ENCODE data around the gene BAIAP2L1. TPM values are rescaled to one million over a fixed set of nuclear protein-coding genes. Genes with fewer than 3 reads are reported as not detected.
A peak's percentile ranks its signal among the peaks of the same experiment; 100 is the strongest.

Gene BAIAP2L1
- total RNA-seq, 1 donor from 2014 or later = 20.6 TPM

DNA sequence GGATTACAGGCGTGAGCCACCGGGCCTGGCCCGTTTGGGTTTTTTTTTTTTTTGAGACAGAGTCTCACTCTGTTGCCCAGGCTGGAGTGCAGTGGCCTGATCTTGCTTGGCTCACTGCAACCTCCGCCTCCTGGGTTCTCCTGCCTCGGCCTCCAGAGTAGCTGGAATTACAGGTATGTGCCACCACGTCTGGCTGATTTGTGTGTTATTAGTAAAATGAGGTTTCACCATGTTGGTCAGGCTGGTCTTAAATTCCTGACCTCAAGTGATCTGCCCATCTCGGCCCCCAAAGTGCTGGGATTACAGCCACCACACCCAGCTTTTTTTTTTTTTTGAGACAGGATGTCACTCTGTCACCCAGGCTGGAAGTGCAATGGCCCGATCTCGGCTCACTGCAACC, 5.9 kb upstream of the BAIAP2L1 start:
- Mint-ChIP-seq H3K36me3 (ENCODE audit: low read depth, unreplicated experiment) (no peaks in the 10 kb centered on the region), H3K4me1 (ENCODE audit: unreplicated experiment) (no peaks in the 10 kb centered on the region), H3K9me3 (ENCODE audit: unreplicated experiment) (no peaks in the 10 kb centered on the region), H3K27me3 (ENCODE audit: unreplicated experiment) (peaks cover 3% of the 10 kb centered on the region), H3K27ac (ENCODE audit: unreplicated experiment) (no peak overlapping the region), H3K4me3 (ENCODE audit: unreplicated experiment) (no peak overlapping the region)
- TF ChIP-seq, protein P1, sequence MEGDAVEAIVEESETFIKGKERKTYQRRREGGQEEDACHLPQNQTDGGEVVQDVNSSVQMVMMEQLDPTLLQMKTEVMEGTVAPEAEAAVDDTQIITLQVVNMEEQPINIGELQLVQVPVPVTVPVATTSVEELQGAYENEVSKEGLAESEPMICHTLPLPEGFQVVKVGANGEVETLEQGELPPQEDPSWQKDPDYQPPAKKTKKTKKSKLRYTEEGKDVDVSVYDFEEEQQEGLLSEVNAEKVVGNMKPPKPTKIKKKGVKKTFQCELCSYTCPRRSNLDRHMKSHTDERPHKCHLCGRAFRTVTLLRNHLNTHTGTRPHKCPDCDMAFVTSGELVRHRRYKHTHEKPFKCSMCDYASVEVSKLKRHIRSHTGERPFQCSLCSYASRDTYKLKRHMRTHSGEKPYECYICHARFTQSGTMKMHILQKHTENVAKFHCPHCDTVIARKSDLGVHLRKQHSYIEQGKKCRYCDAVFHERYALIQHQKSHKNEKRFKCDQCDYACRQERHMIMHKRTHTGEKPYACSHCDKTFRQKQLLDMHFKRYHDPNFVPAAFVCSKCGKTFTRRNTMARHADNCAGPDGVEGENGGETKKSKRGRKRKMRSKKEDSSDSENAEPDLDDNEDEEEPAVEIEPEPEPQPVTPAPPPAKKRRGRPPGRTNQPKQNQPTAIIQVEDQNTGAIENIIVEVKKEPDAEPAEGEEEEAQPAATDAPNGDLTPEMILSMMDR (IDR thresholded peaks at IDR 0.05; ENCODE audit: unreplicated experiment) = no peak
- DNase-seq (ENCODE audit: low spot score) = no peak

DNA sequence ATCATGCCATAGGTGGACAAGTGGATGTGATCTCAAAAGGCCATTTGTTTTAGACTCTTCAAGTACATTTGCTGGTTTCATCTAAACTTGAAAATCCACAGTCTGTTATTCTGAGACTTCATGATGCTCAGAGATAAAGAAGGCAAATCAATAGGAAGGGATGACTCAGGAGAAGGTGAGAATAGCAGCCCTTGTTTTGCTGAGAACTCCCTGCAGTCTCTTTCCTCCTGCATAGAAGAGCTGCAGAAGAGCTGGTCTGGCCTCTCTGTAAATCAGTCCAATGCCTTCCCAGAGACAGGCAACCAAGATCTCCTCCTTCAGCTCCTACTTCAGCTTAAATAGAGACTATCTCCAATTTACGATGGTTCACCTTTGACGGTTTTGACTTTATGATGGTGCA, 4.0 kb upstream of the BAIAP2L1 start:
- Mint-ChIP-seq H3K4me1 (ENCODE audit: unreplicated experiment) (no peaks in the 10 kb centered on the region), H3K4me3 (ENCODE audit: unreplicated experiment) (no peak overlapping the region), H3K36me3 (ENCODE audit: low read depth, unreplicated experiment) (no peaks in the 10 kb centered on the region), H3K27ac (ENCODE audit: unreplicated experiment) (no peak overlapping the region), H3K9me3 (ENCODE audit: unreplicated experiment) (no peaks in the 10 kb centered on the region), H3K27me3 (ENCODE audit: unreplicated experiment) (peaks cover 5% of the 10 kb centered on the region)
- TF ChIP-seq, protein P1 (IDR thresholded peaks at IDR 0.05; ENCODE audit: unreplicated experiment) = no peak
- DNase-seq (ENCODE audit: low spot score) = no peak

DNA sequence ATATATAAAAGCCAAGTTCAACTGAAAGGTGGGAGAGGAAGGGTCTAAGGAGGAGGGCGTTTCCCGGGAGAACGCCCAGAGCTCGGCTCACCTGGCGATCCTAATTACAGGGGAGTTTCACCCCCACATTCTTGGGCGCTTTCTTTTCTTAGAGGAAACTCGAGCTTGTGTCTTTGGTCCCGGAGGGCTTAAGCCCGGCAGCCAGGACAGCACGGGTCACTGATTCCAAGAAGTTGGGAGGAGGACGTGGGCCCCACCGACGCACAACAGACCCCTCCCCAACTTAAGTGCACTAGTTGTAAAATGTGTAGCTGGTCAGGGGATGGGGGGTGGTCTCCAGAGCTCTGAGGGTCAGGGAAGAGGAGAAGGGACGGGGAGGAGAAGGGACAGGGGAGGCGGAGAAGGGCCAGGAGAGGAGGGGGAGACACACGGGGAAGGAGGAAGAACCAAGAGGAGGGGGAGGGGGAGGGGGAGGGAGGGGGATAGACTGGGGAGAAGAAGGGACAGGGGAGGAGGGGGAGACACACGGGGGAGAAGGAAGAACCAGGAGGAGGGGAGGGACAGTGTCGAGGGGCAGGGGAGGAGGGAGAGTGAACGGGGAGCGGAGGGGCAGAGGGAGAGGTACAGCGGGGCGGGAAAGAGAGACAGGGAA, 874 bp downstream of the BAIAP2L1 start:
- H3K27me3 Mint-ChIP-seq (ENCODE audit: unreplicated experiment) = peaks cover 13% of the 10 kb centered on the region
- H3K4me3 Mint-ChIP-seq (ENCODE audit: unreplicated experiment) = peak overlapping the region; percentile 89
- no peaks in the 10 kb centered on the region for H3K9me3 Mint-ChIP-seq (ENCODE audit: unreplicated experiment)
- TF ChIP-seq, protein P1 (IDR thresholded peaks at IDR 0.05; ENCODE audit: unreplicated experiment) = no peak
- peak; percentile 8 for DNase-seq (ENCODE audit: low spot score)
- no peaks in the 10 kb centered on the region for H3K36me3 Mint-ChIP-seq (ENCODE audit: low read depth, unreplicated experiment)
- H3K27ac Mint-ChIP-seq (ENCODE audit: unreplicated experiment) = peak overlapping the region; percentile 39
- peaks cover 10% of the 10 kb centered on the region for H3K4me1 Mint-ChIP-seq (ENCODE audit: unreplicated experiment)

DNA sequence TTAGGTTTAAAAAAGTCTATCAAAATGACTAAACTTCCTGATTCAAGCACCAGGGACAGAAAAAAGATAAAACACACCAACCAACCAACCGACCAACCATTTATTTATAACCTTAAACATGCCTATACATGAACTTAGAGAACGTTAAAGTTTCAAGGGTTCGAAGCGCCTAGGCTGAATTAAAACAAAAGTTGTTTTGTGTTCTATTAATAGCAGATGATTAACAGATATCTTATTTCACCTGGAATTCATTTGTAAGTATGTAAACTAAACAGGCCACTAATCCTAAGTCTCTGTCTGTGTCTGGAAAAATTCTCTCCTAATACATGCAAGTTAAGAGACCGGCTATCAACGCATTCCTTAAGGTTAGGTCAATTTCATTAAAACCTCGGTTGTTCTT, 1.4 kb downstream of the BAIAP2L1 start:
- Mint-ChIP-seq H3K27me3 (ENCODE audit: unreplicated experiment) (peaks cover 13% of the 10 kb centered on the region), H3K27ac (ENCODE audit: unreplicated experiment) (peak overlapping the region; percentile 39), H3K4me1 (ENCODE audit: unreplicated experiment) (peaks cover 10% of the 10 kb centered on the region), H3K36me3 (ENCODE audit: low read depth, unreplicated experiment) (no peaks in the 10 kb centered on the region), H3K4me3 (ENCODE audit: unreplicated experiment) (peak overlapping the region; percentile 89), H3K9me3 (ENCODE audit: unreplicated experiment) (no peaks in the 10 kb centered on the region)
- no peak for DNase-seq (ENCODE audit: low spot score)
- TF ChIP-seq, protein P1 (IDR thresholded peaks at IDR 0.05; ENCODE audit: unreplicated experiment) = no peak

DNA sequence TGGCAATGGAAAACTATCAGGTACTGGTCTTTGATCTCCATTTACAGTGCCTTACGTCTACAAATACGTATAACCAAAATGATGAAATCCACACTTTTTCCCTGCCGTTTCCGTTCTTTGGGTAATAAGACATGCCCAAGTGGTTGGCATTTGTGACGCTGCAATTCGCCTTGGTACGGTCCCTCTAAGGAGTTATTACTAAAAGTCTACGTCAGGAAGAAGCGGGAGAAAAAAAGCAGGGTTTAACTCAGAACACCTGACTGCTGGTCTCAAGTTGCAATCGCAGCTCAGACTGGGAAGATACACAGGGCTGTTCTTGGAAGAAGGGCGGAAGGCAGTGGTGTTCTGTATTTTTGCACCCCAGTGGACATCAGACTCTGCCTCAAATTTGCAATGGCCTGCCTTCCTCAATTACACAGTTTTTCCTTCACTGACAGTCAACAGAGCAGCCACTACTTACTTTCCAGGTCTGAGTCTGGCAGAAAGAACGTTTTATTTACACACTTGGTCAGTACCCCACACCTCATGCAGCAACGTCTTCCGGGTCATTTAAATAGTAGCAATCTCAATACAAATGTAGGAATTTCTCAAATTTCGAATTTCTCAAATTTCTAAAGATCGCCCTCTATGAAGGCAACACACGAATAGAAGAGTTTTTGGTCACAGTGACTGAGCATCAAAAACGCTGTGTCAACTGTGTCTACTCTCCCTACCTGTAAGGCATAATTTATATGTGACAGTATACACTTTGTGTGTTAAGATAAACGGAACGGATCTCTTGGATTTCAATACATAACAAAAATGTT, 2.1 kb downstream of the BAIAP2L1 start:
- TF ChIP-seq, protein P1 (IDR thresholded peaks at IDR 0.05; ENCODE audit: unreplicated experiment) = no peak
- Mint-ChIP-seq H3K27me3 (ENCODE audit: unreplicated experiment) (peaks cover 13% of the 10 kb centered on the region), H3K4me3 (ENCODE audit: unreplicated experiment) (peak overlapping the region; percentile 4), H3K4me1 (ENCODE audit: unreplicated experiment) (peaks cover 10% of the 10 kb centered on the region), H3K36me3 (ENCODE audit: low read depth, unreplicated experiment) (no peaks in the 10 kb centered on the region), H3K27ac (ENCODE audit: unreplicated experiment) (no peak overlapping the region), H3K9me3 (ENCODE audit: unreplicated experiment) (no peaks in the 10 kb centered on the region)
- no peak for DNase-seq (ENCODE audit: low spot score)
